WTC11 (cell line): Measurements from ENCODE around the gene RRAS. TPM values are rescaled to one million over a fixed set of nuclear protein-coding genes. Genes with fewer than 3 reads are reported as not detected.

Experiments used
- ATAC-seq: fragments of 200-7000 bp; cut with Tn5 transposase; 2 replicates; pipeline ENCODE4 v1.10.0; 2021; ENCODE audit warnings: mild to moderate bottlenecking, moderate library complexity
- CTCF ChIA-PET: fragments of 300-600 bp; sonication (Branson Sonifier 250); formaldehyde crosslinking; loops from one replicate; lab custom pipeline; 2021; ENCODE audit warnings: antibody characterized with exemption; lab: Charles Lee
- POLR2A ChIA-PET: fragments of 350-600 bp; sonication (Branson Sonifier 250); formaldehyde crosslinking; loops from one replicate; lab custom pipeline; 2021; ENCODE audit warnings: antibody characterized with exemption; lab: Charles Lee
- DNase-seq: peaks from one replicate; pipeline ENCODE4 v3.0.0; 2021; ENCODE audit warnings: low spot score
- H3K27ac Mint-ChIP-seq: 2 replicates; pipeline ENCODE4 v1.8.0; 2021; ENCODE audit warnings: mixed read lengths
- H3K27me3 Mint-ChIP-seq: 2 replicates; pipeline ENCODE4 v1.8.0; 2021; ENCODE audit warnings: low read depth, mild to moderate bottlenecking, moderate library complexity, mixed read lengths
- H3K36me3 Mint-ChIP-seq: 2 replicates; pipeline ENCODE4 v1.8.0; 2021; ENCODE audit warnings: mixed read lengths
- H3K4me1 Mint-ChIP-seq: 2 replicates; pipeline ENCODE4 v1.8.0; 2022; ENCODE audit warnings: mixed read lengths
- H3K4me3 Mint-ChIP-seq: 2 replicates; pipeline ENCODE4 v1.8.0; 2021; ENCODE audit warnings: mild to moderate bottlenecking, moderate library complexity, mixed read lengths
- H3K9me3 Mint-ChIP-seq: 2 replicates; pipeline ENCODE4 v1.8.0; 2021; ENCODE audit warnings: mixed read lengths
- ATF1 ChIP-seq: sonication (generic); formaldehyde crosslinking; IDR thresholded peaks from 2 replicates; pipeline ENCODE4 v1.8.1; 2023; ENCODE audit warnings: mild to moderate bottlenecking, moderate library complexity, missing genetic modification reagents
- ATF2 ChIP-seq: sonication (generic); formaldehyde crosslinking; IDR thresholded peaks from 2 replicates; pipeline ENCODE4 v1.8.1; 2022; ENCODE audit warnings: low read depth, missing genetic modification reagents, borderline replicate concordance
- CREM ChIP-seq: sonication (generic); formaldehyde crosslinking; IDR thresholded peaks from 2 replicates; pipeline ENCODE4 v1.8.1; 2022; ENCODE audit warnings: mild to moderate bottlenecking, missing genetic modification reagents, moderate library complexity
- CTCF ChIP-seq: fragments of 200-600 bp; IDR thresholded peaks from 2 replicates; pipeline ENCODE4 v1.8.0; 2022; ENCODE audit warnings: antibody characterized with exemption
- ETV6 ChIP-seq: sonication (generic); formaldehyde crosslinking; IDR thresholded peaks from 2 replicates; pipeline ENCODE4 v1.8.1; 2022; ENCODE audit warnings: mild to moderate bottlenecking, missing genetic modification reagents
- FOXP1 ChIP-seq: sonication (generic); formaldehyde crosslinking; IDR thresholded peaks from 2 replicates; pipeline ENCODE4 v1.8.0; 2022; ENCODE audit warnings: missing genetic modification reagents, mild to moderate bottlenecking, moderate library complexity, borderline replicate concordance
- IRF1 ChIP-seq: sonication (generic); formaldehyde crosslinking; IDR thresholded peaks from 2 replicates; pipeline ENCODE4 v1.8.0; 2023; ENCODE audit warnings: missing genetic modification reagents
- MAX ChIP-seq: sonication (generic); formaldehyde crosslinking; IDR thresholded peaks from 2 replicates; pipeline ENCODE4 v1.8.0; 2022; ENCODE audit warnings: mild to moderate bottlenecking, missing genetic modification reagents
- SMAD3 ChIP-seq: sonication (generic); formaldehyde crosslinking; IDR thresholded peaks from 2 replicates; pipeline ENCODE4 v1.8.0; 2022; ENCODE audit warnings: missing genetic modification reagents, mild to moderate bottlenecking, borderline replicate concordance
- SMAD4 ChIP-seq: sonication (generic); formaldehyde crosslinking; IDR thresholded peaks from 2 replicates; pipeline ENCODE4 v1.8.0; 2022; ENCODE audit warnings: mild to moderate bottlenecking, missing genetic modification reagents
- TEAD1 ChIP-seq: sonication (generic); formaldehyde crosslinking; IDR thresholded peaks from 2 replicates; pipeline ENCODE4 v1.8.0; 2022; ENCODE audit warnings: mild to moderate bottlenecking, missing genetic modification reagents
- ZMAT4 ChIP-seq: fragments of 250-450 bp; sonication (Bioruptor Pico); IDR thresholded peaks from 2 replicates; pipeline ENCODE4 v1.9.0; 2021; ENCODE audit warnings: mild to moderate bottlenecking
- ZNF121 ChIP-seq: sonication (generic); formaldehyde crosslinking; IDR thresholded peaks from 2 replicates; pipeline ENCODE4 v1.8.0; 2023; ENCODE audit warnings: missing genetic modification reagents
- ZNF219 ChIP-seq: sonication (generic); formaldehyde crosslinking; IDR thresholded peaks from 2 replicates; pipeline ENCODE4 v1.8.0; 2023; ENCODE audit warnings: missing genetic modification reagents, mild to moderate bottlenecking, borderline replicate concordance
- ZNF317 ChIP-seq: sonication (generic); formaldehyde crosslinking; IDR thresholded peaks from 2 replicates; pipeline ENCODE4 v1.8.1; 2023; ENCODE audit warnings: low read depth, mild to moderate bottlenecking, moderate library complexity, missing genetic modification reagents, borderline replicate concordance
- ZNF416 ChIP-seq: fragments of 250-450 bp; sonication (Bioruptor Pico); IDR thresholded peaks from 2 replicates; pipeline ENCODE4 v1.9.0; 2021; ENCODE audit warnings: mild to moderate bottlenecking, inconsistent platforms
- ZNF423 ChIP-seq: fragments of 250-450 bp; sonication (Bioruptor Pico); IDR thresholded peaks from 2 replicates; pipeline ENCODE4 v2.1.2; 2022; ENCODE audit warnings: mild to moderate bottlenecking, moderate library complexity
- ZNF671 ChIP-seq: fragments of 250-450 bp; sonication (Bioruptor Pico); IDR thresholded peaks from 2 replicates; pipeline ENCODE4 v1.8.0; 2021; ENCODE audit warnings: mild to moderate bottlenecking
- total RNA-seq: library from RNA; stranded (reverse); gene quantifications from 3 replicates; pipeline ENCODE4 v1.2.3, GENCODE V29; 2021
- TF ChIP-seq, protein P1 (sequence below): sonication (generic); formaldehyde crosslinking; IDR thresholded peaks from 2 replicates; pipeline ENCODE4 v1.8.1; 2023; ENCODE audit warnings: mild to moderate bottlenecking, moderate library complexity, missing genetic modification reagents
- TF ChIP-seq, protein P2 (sequence below): sonication (generic); formaldehyde crosslinking; IDR thresholded peaks from 2 replicates; pipeline ENCODE4 v1.8.1; 2022; ENCODE audit warnings: mild to moderate bottlenecking, moderate library complexity, missing genetic modification reagents
- TF ChIP-seq, protein P3 (sequence below): sonication (generic); formaldehyde crosslinking; IDR thresholded peaks from 2 replicates; pipeline ENCODE4 v1.8.0; 2022; ENCODE audit warnings: mild to moderate bottlenecking, missing genetic modification reagents
- TF ChIP-seq, protein P4 (sequence below): sonication (generic); formaldehyde crosslinking; IDR thresholded peaks from 2 replicates; pipeline ENCODE4 v1.8.1; 2023; ENCODE audit warnings: mild to moderate bottlenecking, missing genetic modification reagents
- TF ChIP-seq, protein P5 (sequence below): sonication (generic); formaldehyde crosslinking; IDR thresholded peaks from 2 replicates; pipeline ENCODE4 v1.8.1; 2023; ENCODE audit warnings: mild to moderate bottlenecking, missing genetic modification reagents, moderate library complexity

RRAS gene
- total RNA-seq, 1 experiment from 2014 or later = 11.4 TPM

GRCh38 chr19:49664171-49665035 lies 24.5 kb upstream of the RRAS start:
- Mint-ChIP-seq H3K36me3 (peaks cover 45% of the 10 kb centered on the region), H3K4me3 (peak overlapping the region; percentile 98), H3K9me3 (peaks cover 7% of the 10 kb centered on the region), H3K27me3 (no peaks in the 10 kb centered on the region; the same call in 1 of the 2 replicates), H3K27ac (peak overlapping the region; percentile 98), H3K4me1 (peaks cover 12% of the 10 kb centered on the region)
- ChIA-PET CTCF (interaction anchor here (0.6 to 3.6 kb wide), 17 partner anchors 10 to 302 kb away, joined by 3 to 35 read pairs (median 4); partner anchors contain the start of genes PRMT1, RRAS, SCAF1 and TEAD2), POLR2A (interaction anchor here (0.8 to 2.7 kb wide), 7 partner anchors 12 to 106 kb away, joined by 4 to 29 read pairs (median 6); partner anchors contain the start of genes PRMT1, RRAS and SCAF1)
- ATAC-seq (peak; percentile 71), DNase-seq (peak; percentile 95)
- TF ChIP-seq, protein P1, sequence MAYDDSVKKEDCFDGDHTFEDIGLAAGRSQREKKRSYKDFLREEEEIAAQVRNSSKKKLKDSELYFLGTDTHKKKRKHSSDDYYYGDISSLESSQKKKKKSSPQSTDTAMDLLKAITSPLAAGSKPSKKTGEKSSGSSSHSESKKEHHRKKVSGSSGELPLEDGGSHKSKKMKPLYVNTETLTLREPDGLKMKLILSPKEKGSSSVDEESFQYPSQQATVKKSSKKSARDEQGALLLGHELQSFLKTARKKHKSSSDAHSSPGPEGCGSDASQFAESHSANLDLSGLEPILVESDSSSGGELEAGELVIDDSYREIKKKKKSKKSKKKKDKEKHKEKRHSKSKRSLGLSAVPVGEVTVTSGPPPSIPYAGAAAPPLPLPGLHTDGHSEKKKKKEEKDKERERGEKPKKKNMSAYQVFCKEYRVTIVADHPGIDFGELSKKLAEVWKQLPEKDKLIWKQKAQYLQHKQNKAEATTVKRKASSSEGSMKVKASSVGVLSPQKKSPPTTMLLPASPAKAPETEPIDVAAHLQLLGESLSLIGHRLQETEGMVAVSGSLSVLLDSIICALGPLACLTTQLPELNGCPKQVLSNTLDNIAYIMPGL (CRISPR knock-in tag) = peak; percentile 53; the same call in 1 of the 2 replicates
- TF ChIP-seq ZNF219 (CRISPR knock-in tag) = no peak
- 0 out of 2 replicates have a peak, but pooled peaks have one; percentile 40 for TF ChIP-seq ZNF317 (CRISPR knock-in tag)
- no peak for TF ChIP-seq ATF1 (CRISPR knock-in tag)
- peak; percentile 91 for TF ChIP-seq ETV6 (CRISPR knock-in tag)
- TF ChIP-seq TEAD1 (CRISPR knock-in tag) = no peak; the same call in 1 of the 2 replicates
- 0 out of 2 replicates have a peak, but pooled peaks have one; percentile 63 for TF ChIP-seq CREM (CRISPR knock-in tag)
- TF ChIP-seq, protein P2, sequence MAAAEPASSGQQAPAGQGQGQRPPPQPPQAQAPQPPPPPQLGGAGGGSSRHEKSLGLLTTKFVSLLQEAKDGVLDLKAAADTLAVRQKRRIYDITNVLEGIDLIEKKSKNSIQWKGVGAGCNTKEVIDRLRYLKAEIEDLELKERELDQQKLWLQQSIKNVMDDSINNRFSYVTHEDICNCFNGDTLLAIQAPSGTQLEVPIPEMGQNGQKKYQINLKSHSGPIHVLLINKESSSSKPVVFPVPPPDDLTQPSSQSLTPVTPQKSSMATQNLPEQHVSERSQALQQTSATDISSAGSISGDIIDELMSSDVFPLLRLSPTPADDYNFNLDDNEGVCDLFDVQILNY = 0 out of 2 replicates have a peak, but pooled peaks have one; percentile 75
- peak; percentile 74; the same call in 1 of the 2 replicates for TF ChIP-seq MAX
- TF ChIP-seq, protein P3, sequence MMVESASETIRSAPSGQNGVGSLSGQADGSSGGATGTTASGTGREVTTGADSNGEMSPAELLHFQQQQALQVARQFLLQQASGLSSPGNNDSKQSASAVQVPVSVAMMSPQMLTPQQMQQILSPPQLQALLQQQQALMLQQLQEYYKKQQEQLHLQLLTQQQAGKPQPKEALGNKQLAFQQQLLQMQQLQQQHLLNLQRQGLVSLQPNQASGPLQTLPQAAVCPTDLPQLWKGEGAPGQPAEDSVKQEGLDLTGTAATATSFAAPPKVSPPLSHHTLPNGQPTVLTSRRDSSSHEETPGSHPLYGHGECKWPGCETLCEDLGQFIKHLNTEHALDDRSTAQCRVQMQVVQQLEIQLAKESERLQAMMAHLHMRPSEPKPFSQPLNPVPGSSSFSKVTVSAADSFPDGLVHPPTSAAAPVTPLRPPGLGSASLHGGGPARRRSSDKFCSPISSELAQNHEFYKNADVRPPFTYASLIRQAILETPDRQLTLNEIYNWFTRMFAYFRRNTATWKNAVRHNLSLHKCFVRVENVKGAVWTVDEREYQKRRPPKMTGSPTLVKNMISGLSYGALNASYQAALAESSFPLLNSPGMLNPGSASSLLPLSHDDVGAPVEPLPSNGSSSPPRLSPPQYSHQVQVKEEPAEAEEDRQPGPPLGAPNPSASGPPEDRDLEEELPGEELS = peak; percentile 86
- TF ChIP-seq, protein P4, sequence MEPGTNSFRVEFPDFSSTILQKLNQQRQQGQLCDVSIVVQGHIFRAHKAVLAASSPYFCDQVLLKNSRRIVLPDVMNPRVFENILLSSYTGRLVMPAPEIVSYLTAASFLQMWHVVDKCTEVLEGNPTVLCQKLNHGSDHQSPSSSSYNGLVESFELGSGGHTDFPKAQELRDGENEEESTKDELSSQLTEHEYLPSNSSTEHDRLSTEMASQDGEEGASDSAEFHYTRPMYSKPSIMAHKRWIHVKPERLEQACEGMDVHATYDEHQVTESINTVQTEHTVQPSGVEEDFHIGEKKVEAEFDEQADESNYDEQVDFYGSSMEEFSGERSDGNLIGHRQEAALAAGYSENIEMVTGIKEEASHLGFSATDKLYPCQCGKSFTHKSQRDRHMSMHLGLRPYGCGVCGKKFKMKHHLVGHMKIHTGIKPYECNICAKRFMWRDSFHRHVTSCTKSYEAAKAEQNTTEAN = peak; percentile 77; the same call in 1 of the 2 replicates
- no peak for TF ChIP-seq SMAD3 (CRISPR knock-in tag)
- TF ChIP-seq ZNF671 (CRISPR knock-in tag) = no peak
- TF ChIP-seq ZMAT4 = 0 out of 2 replicates have a peak, but pooled peaks have one; percentile 43
- no peak for TF ChIP-seq ATF2 (CRISPR knock-in tag)
- no peak for TF ChIP-seq CTCF
- TF ChIP-seq FOXP1 (CRISPR knock-in tag) = 0 out of 2 replicates have a peak, but pooled peaks have one; percentile 35
- 0 out of 2 replicates have a peak, but pooled peaks have one; percentile 23 for TF ChIP-seq SMAD4
- TF ChIP-seq, protein P5, sequence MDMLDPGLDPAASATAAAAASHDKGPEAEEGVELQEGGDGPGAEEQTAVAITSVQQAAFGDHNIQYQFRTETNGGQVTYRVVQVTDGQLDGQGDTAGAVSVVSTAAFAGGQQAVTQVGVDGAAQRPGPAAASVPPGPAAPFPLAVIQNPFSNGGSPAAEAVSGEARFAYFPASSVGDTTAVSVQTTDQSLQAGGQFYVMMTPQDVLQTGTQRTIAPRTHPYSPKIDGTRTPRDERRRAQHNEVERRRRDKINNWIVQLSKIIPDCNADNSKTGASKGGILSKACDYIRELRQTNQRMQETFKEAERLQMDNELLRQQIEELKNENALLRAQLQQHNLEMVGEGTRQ (CRISPR knock-in tag) = no peak
- TF ChIP-seq ZNF416 (CRISPR knock-in tag) = 0 out of 2 replicates have a peak, but pooled peaks have one; percentile 40
- peak; percentile 87 for TF ChIP-seq ZNF121
- TF ChIP-seq IRF1 (CRISPR knock-in tag) = 0 out of 2 replicates have a peak, but pooled peaks have one; percentile 76
- TF ChIP-seq ZNF423 (CRISPR knock-in tag) = peak; percentile 94
